HEK293 (cell line): Measurements from ENCODE around the gene MPC1.
A peak's percentile ranks its signal among the peaks of the same experiment; 100 is the strongest.

Experiments used
- BCL11A ChIP-seq: fragments of 450-650 bp; formaldehyde crosslinking; IDR thresholded peaks from 2 replicates; pipeline ENCODE4 v1.5.1; 2016; ENCODE audit warnings: low read depth, missing biosample characterization, missing genetic modification characterization
- BCL6B ChIP-seq: fragments of 450-650 bp; formaldehyde crosslinking; IDR thresholded peaks from 2 replicates; pipeline ENCODE4 v1.5.1; 2017; ENCODE audit warnings: missing biosample characterization, missing genetic modification characterization
- CTCF ChIP-seq: fragments of 450-650 bp; formaldehyde crosslinking; IDR thresholded peaks from 2 replicates; pipeline ENCODE4 v1.5.1; 2016; ENCODE audit warnings: missing biosample characterization, missing genetic modification characterization
- FEZF1 ChIP-seq: fragments of 450-650 bp; formaldehyde crosslinking; IDR thresholded peaks from 2 replicates; pipeline ENCODE4 v1.5.1; 2016; ENCODE audit warnings: missing biosample characterization, missing genetic modification characterization
- HOXD13 ChIP-seq: sonication (generic); formaldehyde crosslinking; IDR thresholded peaks from 2 replicates; pipeline ENCODE4 v1.8.0; 2022; ENCODE audit warnings: missing genetic modification reagents, borderline replicate concordance
- PRDM2 ChIP-seq: fragments of 450-650 bp; formaldehyde crosslinking; IDR thresholded peaks from 2 replicates; pipeline ENCODE4 v1.5.1; 2016; ENCODE audit warnings: missing biosample characterization, missing genetic modification characterization, borderline replicate concordance
- ZBTB44 ChIP-seq: fragments of 450-650 bp; IDR thresholded peaks from 2 replicates; pipeline ENCODE4 v1.5.1; 2018; ENCODE audit warnings: missing biosample characterization, mild to moderate bottlenecking, missing genetic modification characterization
- ZBTB48 ChIP-seq: fragments of 450-650 bp; formaldehyde crosslinking; IDR thresholded peaks from 2 replicates; pipeline ENCODE4 v1.5.1; 2016; ENCODE audit warnings: missing biosample characterization, missing genetic modification characterization
- ZIC2 ChIP-seq: fragments of 450-650 bp; formaldehyde crosslinking; IDR thresholded peaks from 2 replicates; pipeline ENCODE4 v1.5.1; 2016; ENCODE audit warnings: missing biosample characterization, missing genetic modification characterization
- ZNF184 ChIP-seq: fragments of 450-650 bp; IDR thresholded peaks from 2 replicates; pipeline ENCODE4 v1.5.1; 2018; ENCODE audit warnings: missing biosample characterization, mild to moderate bottlenecking, missing genetic modification characterization
- ZNF248 ChIP-seq: fragments of 450-650 bp; formaldehyde crosslinking; IDR thresholded peaks from 2 replicates; pipeline ENCODE4 v1.5.1; 2017; ENCODE audit warnings: missing biosample characterization, missing genetic modification characterization
- ZNF324 ChIP-seq: fragments of 450-650 bp; formaldehyde crosslinking; IDR thresholded peaks from 2 replicates; pipeline ENCODE4 v1.5.1; 2016; ENCODE audit warnings: missing biosample characterization, missing genetic modification characterization
- ZNF362 ChIP-seq: fragments of 450-650 bp; formaldehyde crosslinking; IDR thresholded peaks from 2 replicates; pipeline ENCODE4 v1.5.1; 2016; ENCODE audit warnings: missing biosample characterization, missing genetic modification characterization
- ZNF404 ChIP-seq: fragments of 450-650 bp; formaldehyde crosslinking; IDR thresholded peaks from 2 replicates; pipeline ENCODE4 v1.5.1; 2017; ENCODE audit warnings: missing biosample characterization, missing genetic modification characterization
- ZNF426 ChIP-seq: fragments of 450-650 bp; formaldehyde crosslinking; IDR thresholded peaks from 2 replicates; pipeline ENCODE4 v1.5.1; 2017; ENCODE audit warnings: missing biosample characterization, missing genetic modification characterization, mild to moderate bottlenecking, inconsistent platforms, moderate library complexity
- ZNF449 ChIP-seq: fragments of 450-650 bp; formaldehyde crosslinking; IDR thresholded peaks from 2 replicates; pipeline ENCODE4 v1.5.1; 2017; ENCODE audit warnings: missing biosample characterization, mild to moderate bottlenecking, missing genetic modification characterization, moderate library complexity
- ZNF48 ChIP-seq: fragments of 450-650 bp; formaldehyde crosslinking; IDR thresholded peaks from 2 replicates; pipeline ENCODE4 v1.5.1; 2016; ENCODE audit warnings: missing biosample characterization, missing genetic modification characterization
- ZNF521 ChIP-seq: fragments of 450-650 bp; formaldehyde crosslinking; IDR thresholded peaks from 2 replicates; pipeline ENCODE4 v1.5.1; 2017; ENCODE audit warnings: missing biosample characterization, mild to moderate bottlenecking, missing genetic modification characterization
- ZNF530 ChIP-seq: fragments of 450-650 bp; formaldehyde crosslinking; IDR thresholded peaks from 2 replicates; pipeline ENCODE4 v1.5.1; 2016; ENCODE audit warnings: low read depth, missing biosample characterization, missing genetic modification characterization
- ZNF555 ChIP-seq: fragments of 450-650 bp; formaldehyde crosslinking; conservative IDR thresholded peaks from 2 replicates; pipeline ENCODE4 v1.5.1; 2017; ENCODE audit warnings: missing biosample characterization, mild to moderate bottlenecking, missing genetic modification characterization, inconsistent platforms
- ZNF621 ChIP-seq: fragments of 450-650 bp; formaldehyde crosslinking; IDR thresholded peaks from 2 replicates; pipeline ENCODE4 v1.5.1; 2017; ENCODE audit warnings: missing biosample characterization, missing genetic modification characterization
- ZNF692 ChIP-seq: fragments of 450-650 bp; formaldehyde crosslinking; IDR thresholded peaks from 2 replicates; pipeline ENCODE4 v1.5.1; 2016; ENCODE audit warnings: missing biosample characterization, missing genetic modification characterization
- ZNF704 ChIP-seq: fragments of 450-650 bp; formaldehyde crosslinking; IDR thresholded peaks from 2 replicates; pipeline ENCODE4 v1.5.1; 2016; ENCODE audit warnings: missing biosample characterization, missing genetic modification characterization

MPC1 gene

GRCh38 chr6:166381733-166382499, 824 bp downstream of the MPC1 start (continued):
- TF ChIP-seq FEZF1 (tag by site-specific recombination) (no peak), CTCF (tag by site-specific recombination) (peak; percentile 97), ZNF404 (tag by site-specific recombination) (no peak), ZNF692 (tag by site-specific recombination) (no peak), ZIC2 (peak; percentile 86), ZNF521 (no peak), ZNF555 (tag by site-specific recombination) (no peak), HOXD13 (CRISPR knock-in tag) (no peak), ZNF48 (tag by site-specific recombination) (no peak), ZNF324 (tag by site-specific recombination) (no peak), ZBTB44 (tag by site-specific recombination) (no peak), ZNF621 (tag by site-specific recombination) (no peak), ZNF248 (tag by site-specific recombination) (no peak), ZNF362 (tag by site-specific recombination) (no peak), ZNF704 (tag by site-specific recombination) (no peak), ZBTB48 (no peak), BCL6B (tag by site-specific recombination) (no peak), BCL11A (tag by site-specific recombination) (peak; percentile 85), ZNF184 (0 out of 2 replicates have a peak, but pooled peaks have one; percentile 29), ZNF449 (peak; percentile 23; the same call in 1 of the 2 replicates), PRDM2 (tag by site-specific recombination) (peak; percentile 96), ZNF530 (no peak), ZNF426 (no peak)
